G401.6 (cell line): ENCODE data around the gene VSTM4.

Experiments
- FAIRE-seq: peaks from 2 replicates; lab custom pipeline; 2012; peaks lifted over from hg19 to GRCh38; lab: Jason Lieb, UNC

Gene VSTM4

DNA sequence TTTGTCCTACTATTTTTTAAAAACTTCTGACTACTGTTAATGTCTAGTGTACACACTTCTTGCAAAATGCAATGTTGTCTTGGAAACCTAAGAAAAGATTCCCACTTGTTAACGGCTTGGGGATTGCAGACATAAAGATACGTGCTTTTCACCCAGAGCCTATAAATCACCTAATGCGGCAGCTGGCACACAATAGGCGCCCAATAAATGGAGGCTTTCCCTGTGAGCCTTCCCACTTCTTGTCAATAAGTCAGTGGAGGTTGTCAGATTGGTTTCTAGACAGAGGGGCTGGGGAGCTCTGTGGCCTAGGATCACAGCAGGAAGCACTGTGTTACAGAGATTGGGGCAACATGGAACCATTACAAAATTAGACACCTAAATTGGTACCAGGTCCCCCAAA lies 74.7 kb downstream of the VSTM4 start:
- FAIRE-seq = no peak

DNA sequence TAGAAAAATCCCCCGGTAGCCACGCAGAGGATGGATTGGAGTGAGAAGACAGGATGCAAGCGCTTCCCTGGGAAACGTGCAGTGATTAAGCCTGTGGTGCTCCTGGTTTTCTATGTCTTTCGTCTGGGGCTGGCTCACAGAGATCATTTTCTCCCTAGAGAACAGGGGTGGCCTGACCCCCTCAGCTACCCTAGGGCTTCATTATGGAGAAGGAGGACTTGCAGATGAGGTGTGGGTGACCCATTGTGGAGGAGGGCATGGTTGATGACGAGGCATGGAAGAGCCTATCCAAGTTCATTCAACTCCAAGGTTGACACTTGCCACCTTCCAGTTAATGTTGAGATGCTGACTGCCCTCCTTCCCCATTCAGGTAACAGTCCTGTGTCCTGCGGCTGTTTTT lies 75.9 kb downstream of the VSTM4 start:
- FAIRE-seq = no peak

DNA sequence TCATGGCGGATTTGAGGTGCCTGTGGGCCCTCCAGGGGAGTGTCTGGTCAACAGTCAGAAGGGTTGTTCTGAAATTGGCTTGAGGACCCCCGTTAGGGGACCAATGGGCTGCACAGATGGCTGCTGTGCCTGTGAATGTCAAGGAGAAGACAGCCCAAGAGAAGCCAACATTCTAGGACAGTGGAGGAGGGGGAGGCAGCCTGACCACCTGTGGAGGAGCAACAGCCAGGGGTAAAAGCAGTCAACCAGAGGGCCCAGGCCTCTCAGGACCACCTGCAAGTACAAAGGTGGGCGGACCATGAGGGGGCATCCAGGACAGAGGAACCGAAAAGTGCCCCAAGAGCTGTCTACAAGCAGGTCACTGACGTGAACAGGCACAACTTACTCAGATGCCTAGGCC lies 76.6 kb downstream of the VSTM4 start:
- no peak for FAIRE-seq

DNA sequence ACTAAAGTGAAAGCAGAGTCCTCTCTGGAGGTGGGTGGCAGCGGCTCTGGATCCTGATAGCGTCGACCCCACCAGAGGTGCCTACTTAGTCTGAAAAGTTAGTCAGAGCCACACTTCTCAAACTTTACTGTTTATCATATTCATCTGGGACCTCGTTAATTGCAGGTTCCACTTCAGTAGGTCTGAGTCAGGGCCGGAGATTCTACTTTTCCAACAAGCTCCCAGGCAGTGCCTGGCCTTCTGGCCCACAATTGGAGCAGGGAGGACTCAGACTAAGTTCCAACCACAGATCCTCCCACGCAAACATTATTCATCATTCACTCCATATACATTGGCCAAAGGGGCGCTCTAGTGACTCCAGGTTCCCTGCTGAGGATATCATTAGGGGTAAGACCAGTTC lies 78.1 kb downstream of the VSTM4 start:
- no peak for FAIRE-seq

DNA sequence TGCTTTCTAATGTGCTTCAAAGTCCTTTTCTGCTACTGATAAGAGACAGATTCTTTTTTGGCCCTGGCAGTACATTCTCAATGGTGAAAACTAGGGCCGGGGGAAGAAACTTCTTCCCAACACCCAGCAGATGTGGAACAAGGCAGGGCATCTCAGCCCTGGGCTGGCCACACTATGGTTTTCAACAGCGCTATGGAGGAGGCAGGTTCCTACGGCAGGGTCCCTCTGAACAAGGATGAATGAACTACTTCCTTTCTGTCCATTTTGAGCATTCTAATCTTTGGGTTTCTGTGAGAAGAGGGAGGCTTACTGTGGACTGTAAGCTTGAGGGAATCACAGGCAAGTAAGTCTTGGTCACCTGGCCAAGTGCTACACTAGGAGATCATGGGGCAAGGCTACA lies 78.7 kb downstream of the VSTM4 start:
- no peak for FAIRE-seq

DNA sequence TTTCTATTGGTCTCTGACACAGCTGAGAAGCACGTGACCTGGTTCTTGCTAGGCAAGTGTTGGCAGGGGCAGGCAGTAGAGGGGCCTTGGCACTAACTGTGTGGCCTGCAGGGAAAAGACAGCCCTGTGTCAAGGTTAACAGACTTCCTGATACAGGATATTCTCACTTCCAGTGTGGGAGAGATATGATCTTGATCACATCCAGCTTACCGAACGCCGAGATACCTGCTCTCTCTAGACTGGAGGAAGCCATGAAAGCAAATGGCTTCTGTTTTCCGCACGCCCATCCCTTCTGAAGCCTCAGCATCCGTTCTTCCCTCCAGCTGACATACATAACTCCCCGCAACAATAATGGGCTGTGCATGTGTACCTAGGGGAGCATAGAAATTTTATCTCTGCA lies 79.4 kb downstream of the VSTM4 start:
- no peak for FAIRE-seq

DNA sequence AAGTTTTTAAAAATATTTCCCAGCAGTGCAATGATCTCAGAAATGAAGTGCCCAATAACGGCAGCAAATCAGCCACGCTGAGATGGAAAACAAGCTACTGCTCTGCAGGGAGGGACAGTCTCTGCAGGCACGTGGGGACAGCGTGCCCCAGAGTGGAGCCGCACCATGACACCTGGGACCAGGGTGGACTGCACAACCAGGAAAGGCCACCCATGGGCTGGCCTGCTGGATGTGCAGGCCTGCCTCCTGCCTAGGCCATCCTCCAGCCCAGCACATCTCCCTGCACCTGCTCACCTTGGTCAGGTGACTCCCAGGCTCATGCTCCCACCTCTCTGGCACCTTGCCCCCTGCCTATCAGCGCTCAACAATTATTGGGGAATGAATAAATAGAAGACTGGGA lies 80.4 kb downstream of the VSTM4 start:
- FAIRE-seq = no peak

DNA sequence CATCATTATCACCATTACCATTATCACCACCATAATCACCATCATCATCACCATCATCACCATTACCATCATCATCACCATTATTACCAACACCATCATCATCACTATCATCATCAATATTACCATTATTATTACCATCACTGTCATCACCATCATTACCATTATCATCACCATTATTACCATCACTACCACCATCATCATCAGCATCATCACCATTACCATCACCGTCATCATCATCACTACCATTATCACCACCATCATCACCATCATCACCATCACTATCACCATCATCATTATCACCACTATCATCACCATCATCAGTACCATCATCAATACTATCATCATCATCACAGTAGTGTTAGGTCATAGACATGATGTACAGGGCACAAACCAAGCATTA lies 81.4 kb downstream of the VSTM4 start:
- FAIRE-seq = no peak

DNA sequence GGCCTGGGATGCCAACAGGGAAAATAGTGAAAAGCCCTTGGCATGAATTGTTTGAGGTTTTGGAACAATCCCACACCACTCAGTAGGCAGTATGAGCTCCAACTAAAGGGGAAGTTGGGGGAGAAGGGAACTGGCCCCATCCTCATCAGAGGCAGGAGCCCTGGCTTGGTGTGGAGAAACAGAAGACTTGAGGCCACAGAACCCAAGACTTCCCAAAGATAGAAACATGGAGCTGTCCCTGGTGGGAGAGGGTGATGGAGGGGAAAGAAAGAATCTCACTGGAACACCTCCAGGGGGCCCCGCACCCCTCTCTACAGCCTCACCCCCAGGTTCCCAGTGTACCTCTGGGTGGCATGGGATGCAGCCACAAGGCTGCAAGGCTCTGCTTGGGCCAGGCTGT lies 85.7 kb downstream of the VSTM4 start:
- FAIRE-seq = no peak

DNA sequence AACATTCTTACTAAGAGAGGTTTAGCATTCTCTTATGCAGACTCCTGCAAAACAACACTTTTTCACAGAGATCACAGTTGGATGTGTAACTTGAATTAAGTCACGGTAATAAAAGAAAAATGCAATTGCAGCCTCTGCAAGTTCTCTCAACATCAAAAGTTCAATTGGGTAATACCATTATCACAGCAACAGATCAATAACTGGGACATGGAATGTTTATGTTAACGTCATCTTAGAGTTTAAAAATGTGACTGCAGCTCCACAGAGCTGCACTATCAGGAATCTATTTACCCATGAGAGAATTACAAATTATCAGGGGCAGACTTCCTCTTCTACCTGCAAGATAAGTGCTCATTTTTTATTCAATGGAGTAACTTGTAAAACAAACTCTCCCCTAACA lies 86.7 kb downstream of the VSTM4 start:
- no peak for FAIRE-seq

DNA sequence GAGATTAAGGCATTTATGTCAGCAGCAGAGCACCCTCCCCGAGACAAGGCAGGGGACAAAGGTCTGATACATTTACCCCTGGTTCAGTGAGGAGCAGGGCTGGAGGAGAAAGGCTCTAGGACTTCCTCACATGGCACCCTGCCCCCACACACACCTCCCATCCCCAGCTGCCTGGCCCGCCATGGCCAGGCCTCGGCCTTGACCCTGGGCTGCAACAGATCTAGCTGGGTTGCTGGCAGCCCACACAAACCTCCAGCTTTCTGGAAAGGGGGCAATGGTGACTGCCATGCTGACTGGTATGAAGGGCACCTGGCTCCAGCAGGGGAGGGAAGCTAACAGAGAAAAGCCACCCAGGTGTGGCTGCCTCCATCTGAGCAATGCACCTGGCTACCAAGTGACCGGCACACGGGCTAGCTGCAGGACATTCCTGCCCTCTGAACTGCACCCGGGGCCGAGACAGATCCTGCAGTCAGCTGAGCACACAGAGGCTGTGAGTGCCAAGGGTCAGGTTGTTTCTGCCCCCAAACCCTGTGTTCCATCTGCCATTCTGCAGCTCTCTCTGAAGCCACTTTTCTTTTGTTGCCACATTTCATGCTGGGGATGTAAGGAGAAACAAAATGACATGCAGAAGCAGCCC lies 89.9 kb downstream of the VSTM4 start:
- no peak for FAIRE-seq

DNA sequence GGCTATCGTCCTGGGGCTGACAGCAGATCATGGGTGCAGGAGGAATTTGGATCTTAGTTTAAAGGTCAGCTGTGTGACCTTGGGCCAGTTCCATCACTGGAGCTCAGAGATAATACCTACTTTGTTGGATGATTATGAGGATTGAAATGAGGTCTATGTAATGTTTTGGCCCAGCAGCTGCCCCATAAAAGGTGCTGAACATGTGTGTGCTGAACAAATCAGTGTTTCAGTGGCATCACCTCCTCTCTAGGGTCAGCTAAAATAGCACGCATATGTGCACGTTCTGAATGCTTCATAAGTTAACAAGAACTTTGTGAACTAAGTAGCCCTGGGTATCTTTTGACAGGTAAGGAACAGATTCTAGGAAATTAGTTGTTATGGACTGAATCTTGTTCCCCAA lies 90.8 kb downstream of the VSTM4 start:
- no peak for FAIRE-seq

DNA sequence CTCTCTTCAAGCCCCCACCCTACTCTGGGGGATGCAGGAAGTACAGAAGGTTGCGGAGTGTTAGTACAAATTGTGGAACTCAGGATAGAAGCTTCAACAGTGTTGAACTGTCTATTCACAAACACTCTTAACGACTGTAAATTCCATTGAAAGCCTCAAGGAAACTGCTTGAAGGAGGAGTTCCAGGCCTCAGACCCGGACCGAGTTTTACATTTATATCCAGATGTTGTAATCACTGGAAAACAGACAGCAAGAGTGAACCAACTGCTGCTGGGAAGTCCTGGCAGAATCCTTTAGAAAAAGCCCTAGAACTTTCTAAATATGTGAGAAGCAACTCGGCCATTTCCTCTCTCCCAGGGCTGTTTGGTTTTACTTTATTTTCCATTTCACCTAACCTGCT lies 91.6 kb downstream of the VSTM4 start:
- FAIRE-seq = no peak

DNA sequence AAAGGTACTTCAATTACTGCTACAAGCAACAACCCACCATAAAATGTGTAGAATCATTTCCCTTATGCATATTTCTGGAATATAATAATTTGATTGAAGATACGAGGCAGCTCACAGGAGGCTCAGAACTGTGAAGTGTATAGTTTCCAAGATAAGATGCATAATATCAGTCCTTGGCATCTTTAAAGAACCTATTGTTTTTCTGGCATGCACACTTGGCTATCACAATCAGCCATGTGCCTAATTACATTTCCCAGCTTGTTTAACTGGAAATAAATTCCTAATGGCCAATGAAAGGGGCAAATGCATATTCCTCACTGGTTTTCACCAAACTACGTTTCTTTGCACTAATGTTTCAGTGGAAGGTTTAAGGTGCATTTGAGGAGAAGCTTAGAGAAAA lies 92.3 kb downstream of the VSTM4 start:
- no peak for FAIRE-seq

DNA sequence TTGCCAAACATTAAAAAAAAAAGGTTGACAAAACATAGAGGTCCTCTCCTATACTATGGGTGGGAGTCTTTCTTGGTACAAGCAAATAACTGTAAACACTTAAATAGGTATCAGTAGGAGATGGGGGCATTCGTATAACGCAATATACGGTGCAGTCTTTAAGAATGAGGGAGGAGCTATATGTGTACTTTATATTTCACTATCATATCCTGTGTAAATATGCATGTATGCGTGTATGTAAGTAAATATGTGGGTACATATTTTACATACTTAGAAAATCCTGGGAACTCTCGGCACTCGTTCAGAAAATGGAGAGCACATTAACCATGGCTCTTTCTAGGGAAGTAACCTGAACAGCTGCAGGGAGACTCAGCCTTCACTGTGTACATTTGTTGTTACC lies 93.6 kb downstream of the VSTM4 start:
- FAIRE-seq = no peak

DNA sequence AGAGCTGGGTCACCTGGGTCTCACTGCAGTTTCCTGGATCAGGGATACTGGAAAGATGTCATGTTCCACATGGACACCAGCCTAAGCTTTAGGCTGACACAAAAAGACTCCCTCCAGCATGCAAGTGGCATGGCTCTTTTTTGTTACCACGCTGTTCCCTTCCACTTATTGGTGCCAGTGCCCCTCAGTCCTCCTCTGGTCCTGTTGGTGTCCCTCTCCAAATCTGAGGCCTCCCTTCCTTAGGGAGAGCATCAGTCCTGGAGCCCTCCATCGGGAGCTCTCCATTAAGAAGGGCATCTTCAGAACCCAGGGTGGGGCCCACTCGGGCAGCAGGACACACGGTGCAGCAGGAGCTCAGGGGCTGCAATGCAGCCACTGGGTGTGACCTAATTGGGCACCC lies 99.6 kb downstream of the VSTM4 start:
- FAIRE-seq = no peak

DNA sequence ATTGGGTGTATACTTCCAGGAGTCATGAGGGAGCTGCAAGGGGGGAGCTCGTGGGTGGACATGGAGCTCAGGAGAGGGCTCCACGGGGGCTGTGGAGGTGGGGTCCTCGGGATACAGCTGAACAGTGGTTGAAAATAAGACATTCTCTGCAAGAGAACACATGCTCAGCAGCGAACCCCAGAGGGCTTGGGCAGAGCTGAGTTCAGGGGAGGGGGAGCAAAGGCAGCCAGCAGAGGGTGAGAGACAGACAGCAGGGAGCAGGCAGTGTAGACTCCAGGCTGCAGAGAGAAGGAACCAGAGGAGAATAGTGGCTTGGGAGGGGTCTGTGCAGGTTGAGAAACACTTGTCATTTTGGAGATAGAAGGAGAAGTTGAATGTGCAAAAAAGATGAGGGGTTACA lies 102.7 kb downstream of the VSTM4 start:
- no peak for FAIRE-seq

DNA sequence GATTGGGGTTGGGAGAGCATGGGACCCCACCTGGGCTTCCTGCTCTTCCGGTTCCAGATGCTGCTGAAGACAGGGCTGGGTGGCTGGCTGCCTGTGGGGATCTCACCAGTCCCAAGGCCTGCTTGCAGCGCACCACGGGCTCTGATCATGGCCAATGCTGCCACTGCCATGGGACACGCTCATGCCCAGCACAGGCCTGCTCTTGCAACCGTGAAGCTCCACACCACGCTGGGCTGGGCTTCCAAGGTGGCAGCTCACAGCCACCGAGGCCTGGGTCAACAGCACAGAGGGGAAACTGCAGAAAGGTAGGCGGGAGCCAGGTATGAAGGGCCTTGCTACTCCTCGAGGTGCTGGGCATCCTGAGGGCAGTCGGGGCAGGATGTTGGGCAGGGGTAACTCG lies 103.6 kb downstream of the VSTM4 start:
- FAIRE-seq = no peak

DNA sequence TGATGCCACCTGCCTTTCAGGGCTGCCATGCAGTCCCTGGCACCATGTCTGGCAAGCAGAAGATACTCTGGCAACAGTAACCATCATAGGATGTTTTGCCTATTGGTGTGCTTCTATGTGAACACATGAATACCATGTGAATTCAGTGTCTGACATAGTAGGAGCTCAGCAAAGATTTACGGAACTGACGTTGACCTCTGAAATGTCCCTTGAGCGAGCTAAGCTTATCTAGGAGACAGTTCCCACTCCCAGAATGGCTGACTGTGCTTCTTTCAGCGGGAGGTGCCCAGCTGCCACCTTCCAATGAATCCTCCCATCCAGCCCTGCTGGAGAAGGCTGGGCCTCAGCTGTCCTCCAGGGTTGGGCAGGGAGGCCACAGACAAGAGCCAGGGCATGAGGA lies 104.5 kb downstream of the VSTM4 start:
- no peak for FAIRE-seq

DNA sequence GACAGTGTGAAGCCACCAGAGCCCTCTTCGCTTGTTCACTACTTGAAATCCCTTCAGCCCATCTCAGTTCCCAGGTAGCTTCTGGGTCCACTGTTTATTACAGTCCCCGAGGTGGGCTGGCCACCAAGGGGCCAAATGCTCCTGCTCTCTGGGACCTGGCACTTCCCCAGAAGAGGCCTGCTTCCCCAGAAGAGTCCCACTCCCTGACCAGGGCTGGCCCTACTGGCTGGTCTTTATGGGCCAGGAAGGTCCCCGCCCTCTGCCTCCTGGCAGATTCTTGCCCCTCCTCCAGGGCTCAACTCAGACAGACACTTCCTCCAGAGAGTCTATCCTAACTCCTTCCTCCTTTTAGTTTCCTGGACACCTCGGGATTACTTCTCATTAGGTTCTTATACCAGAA lies 105.0 kb downstream of the VSTM4 start:
- FAIRE-seq = no peak

DNA sequence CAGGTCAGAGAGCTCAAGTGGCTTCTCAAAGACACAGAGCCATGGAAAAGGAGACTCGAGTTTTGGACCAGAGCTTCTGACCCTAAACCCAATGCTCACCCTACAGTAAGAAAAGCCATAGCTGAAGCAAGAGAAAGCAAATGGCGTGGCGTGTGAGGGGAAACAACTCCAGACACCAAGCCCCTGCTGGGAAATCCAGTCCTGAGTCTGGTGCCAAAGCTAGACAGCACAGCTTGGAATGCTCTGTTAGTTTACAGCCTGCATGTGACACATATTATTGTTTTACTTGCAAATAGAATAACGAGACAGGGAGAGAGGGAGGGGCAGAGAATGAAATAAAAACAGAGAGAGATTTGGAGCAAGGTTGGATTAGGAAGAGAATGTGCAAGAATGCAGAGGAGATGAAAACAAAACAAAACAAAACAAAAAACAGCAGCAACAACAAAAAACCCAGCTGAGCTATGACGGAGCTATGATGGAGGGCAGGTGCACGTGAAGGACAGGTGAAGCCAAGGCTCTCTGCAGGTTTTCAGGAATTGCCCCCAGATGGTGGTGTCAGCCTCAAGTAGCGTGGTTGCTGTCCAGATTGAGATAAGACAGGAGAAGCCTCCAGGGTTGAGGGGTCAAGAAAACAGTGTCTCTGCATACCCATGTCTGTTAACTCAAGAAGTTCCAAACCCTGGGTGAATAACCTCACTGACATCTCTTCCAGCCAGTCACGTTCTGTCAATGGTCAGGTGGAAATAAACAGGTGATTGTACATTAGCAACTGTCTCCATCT lies 105.9 kb downstream of the VSTM4 start:
- no peak for FAIRE-seq

DNA sequence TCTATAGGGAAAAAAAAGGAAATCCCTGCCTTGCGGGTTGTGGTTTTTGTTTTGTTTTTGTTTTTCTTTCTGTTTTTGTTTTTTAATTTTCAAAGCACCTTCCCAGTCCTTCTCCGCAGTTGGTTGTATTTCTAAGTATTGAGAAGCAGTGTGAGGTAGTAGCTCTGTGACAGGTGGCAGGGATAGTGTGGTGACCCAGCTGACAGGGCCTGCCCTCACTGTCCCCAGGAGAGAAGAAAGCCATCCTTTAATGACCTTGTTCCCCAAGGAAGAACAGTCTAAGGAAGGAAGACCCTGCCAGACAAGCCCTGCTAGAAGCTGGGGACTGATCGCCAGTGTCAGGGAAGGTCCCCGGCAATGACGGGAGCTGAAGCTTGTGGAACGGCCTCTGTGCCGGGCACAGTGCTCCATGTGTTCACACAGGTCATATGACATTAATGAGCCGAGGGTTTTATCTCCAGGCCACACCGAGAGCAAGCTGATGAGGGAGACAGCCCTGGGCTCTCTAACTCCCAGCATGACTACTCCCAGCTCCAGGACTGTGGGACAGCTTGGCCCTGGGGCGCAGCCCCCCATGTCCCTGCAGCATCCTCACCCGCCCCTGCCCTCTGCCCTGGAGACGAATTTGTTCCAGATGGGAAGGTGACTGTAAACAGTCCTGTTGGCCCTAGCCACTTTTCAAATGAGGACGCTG lies 106.7 kb downstream of the VSTM4 start:
- no peak for FAIRE-seq

DNA sequence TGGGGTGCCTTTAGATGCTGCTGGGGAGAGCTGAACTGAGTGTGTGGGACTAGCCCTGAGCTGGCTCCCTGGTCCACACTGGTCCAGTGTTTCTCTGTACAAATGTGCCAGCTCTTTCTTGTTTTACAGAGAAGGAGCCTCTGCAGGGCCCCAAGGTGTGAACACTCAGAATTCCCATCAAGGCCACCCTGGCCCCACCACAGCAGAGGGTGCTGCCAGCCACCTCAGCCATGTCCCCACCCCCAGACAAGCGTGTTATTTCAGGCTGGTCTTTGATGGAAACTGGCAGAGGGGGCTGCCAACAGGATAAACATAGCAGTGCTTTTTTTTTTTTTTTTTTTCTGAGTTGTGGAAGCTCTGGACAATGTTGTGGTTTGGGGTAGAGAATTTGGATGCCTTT lies 107.2 kb downstream of the VSTM4 start:
- no peak for FAIRE-seq

DNA sequence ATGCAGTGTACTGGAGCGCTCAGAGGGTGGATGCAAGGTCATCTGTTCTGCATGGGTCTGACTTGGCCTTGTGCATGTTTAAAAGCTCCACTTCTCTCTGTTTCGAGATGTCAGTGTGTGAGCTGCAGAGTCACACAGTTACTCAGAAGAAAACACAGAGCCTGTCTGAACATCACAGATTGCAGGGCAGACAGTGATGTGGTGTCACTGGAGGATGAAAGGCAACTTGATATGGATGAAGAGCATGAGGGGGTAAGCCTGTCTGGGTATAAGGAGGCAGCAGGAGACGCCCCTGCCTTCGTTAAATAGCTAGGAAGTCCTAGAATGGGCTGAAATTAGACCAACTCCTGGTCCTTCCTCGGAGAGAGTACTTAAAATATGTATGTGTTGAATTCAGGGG lies 108.2 kb downstream of the VSTM4 start:
- no peak for FAIRE-seq
